Karpas-422 (cell line): ENCODE data around the gene SRP72. TPM values are rescaled to one million over a fixed set of nuclear protein-coding genes. Genes with fewer than 3 reads are reported as not detected.
A peak's percentile ranks its signal among the peaks of the same experiment; 100 is the strongest.

Experiments
- DNase-seq: peaks from one replicate; pipeline ENCODE4 v3.0.0-alpha.2; 2015
- H2AFZ ChIP-seq: fragments of 200-600 bp; sonication (generic); 2 replicates; pipeline ENCODE4 v1.6.1; 2014; ENCODE audit warnings: antibody characterized with exemption, low read length, mixed read lengths
- H3K27ac ChIP-seq: fragments of 200-600 bp; sonication (generic); 2 replicates; pipeline ENCODE4 v1.5.1; 2014; ENCODE audit warnings: mild to moderate bottlenecking, low read length, moderate library complexity
- H3K27me3 ChIP-seq: fragments of 200-600 bp; sonication (generic); 2 replicates; pipeline ENCODE4 v1.6.1; 2014; ENCODE audit warnings: low read length, mixed read lengths
- H3K36me3 ChIP-seq: fragments of 200-600 bp; sonication (generic); 2 replicates; pipeline ENCODE4 v1.6.1; 2014; ENCODE audit warnings: low read length, mixed read lengths; ENCODE audit not compliant: insufficient read depth
- H3K4me1 ChIP-seq: fragments of 200-600 bp; sonication (generic); 2 replicates; pipeline ENCODE4 v1.6.1; 2014; ENCODE audit warnings: mild to moderate bottlenecking, low read length, mixed read lengths
- H3K4me2 ChIP-seq: fragments of 200-600 bp; sonication (generic); 2 replicates; pipeline ENCODE4 v1.6.1; 2014; ENCODE audit warnings: low read length, low read depth, mild to moderate bottlenecking; ENCODE audit not compliant: poor library complexity, severe bottlenecking
- H3K4me3 ChIP-seq: fragments of 200-600 bp; sonication (generic); 2 replicates; pipeline ENCODE4 v1.5.1; 2014; ENCODE audit warnings: mild to moderate bottlenecking, antibody characterized with exemption, low read length, mixed read lengths
- H3K79me2 ChIP-seq: fragments of 200-600 bp; sonication (generic); 2 replicates; pipeline ENCODE4 v1.6.1; 2014; ENCODE audit warnings: mild to moderate bottlenecking, low read length, mixed read lengths
- H3K9ac ChIP-seq: fragments of 200-600 bp; sonication (generic); 2 replicates; pipeline ENCODE4 v1.6.0; 2014; ENCODE audit warnings: low read length
- H3K9me2 ChIP-seq: fragments of 200-600 bp; sonication (generic), shearing (Covaris generic); replicated peaks from 2 replicates; pipeline ENCODE4 v1.6.0; 2014; ENCODE audit warnings: mild to moderate bottlenecking, low read length, moderate library complexity; ENCODE audit not compliant: insufficient read depth
- H3K9me3 ChIP-seq: fragments of 300-700, 200-600 bp; sonication (generic); 2 replicates; pipeline ENCODE4 v1.6.1; 2014; ENCODE audit warnings: low read length, mixed read lengths
- H4K20me1 ChIP-seq: fragments of 200-600 bp; sonication (generic); 2 replicates; pipeline ENCODE4 v1.6.1; 2014; ENCODE audit warnings: mild to moderate bottlenecking, antibody characterized with exemption, low read length, low read depth; ENCODE audit not compliant: insufficient read depth
- total RNA-seq: library from RNA; depleted of rRNA; stranded (reverse); fragments of >200 nt; shearing (Covaris generic); gene quantifications from 2 replicates; pipeline ENCODE4 v1.2.3, GENCODE V29; 2014; ENCODE audit warnings: low replicate concordance; rRNA removed

SRP72 gene
- total RNA-seq, 1 experiment from 2014 or later = 82.4 TPM

DNA sequence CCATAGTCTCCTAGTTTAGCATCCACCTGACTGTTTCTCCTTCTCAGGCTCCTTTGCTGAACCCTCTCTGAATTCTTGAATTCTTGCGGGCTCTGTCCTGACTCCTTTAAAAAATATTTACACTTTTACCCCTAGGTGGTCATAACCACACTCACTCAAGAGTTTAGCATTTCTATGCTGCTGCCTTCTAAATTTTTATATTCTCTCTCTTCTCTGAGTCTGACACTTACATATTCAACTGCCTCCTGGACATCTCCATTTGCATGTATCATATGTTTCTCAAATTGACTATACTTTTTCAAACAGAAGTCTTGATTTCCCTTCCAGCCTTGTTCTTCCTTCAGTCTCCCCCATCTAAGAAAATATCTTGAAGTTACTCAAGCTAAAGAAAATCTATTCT lies 69.7 kb downstream of the SRP72 start:
- Histone ChIP-seq H3K79me2 (no peaks in the 10 kb centered on the region), H3K4me1 (no peaks in the 10 kb centered on the region), H4K20me1 (no peaks in the 10 kb centered on the region), H3K9ac (no peak overlapping the region), H3K9me3 (no peaks in the 10 kb centered on the region), H3K4me3 (no peak overlapping the region), H2AFZ (no peak overlapping the region), H3K4me2 (no peak overlapping the region), H3K9me2 (no peaks in the 10 kb centered on the region), H3K36me3 (no peaks in the 10 kb centered on the region), H3K27ac (no peak overlapping the region), H3K27me3 (no peaks in the 10 kb centered on the region)
- DNase-seq = no peak

- no peak overlapping the region for H3K4me2 ChIP-seq
- H3K9me3 ChIP-seq = no peaks in the 10 kb centered on the region
- DNase-seq = no peak
- H3K4me1 ChIP-seq = peaks cover 4% of the 10 kb centered on the region
- H4K20me1 ChIP-seq = no peaks in the 10 kb centered on the region
- H3K27ac ChIP-seq = no peak overlapping the region
- H3K4me3 ChIP-seq = no peak overlapping the region
- no peak overlapping the region for H3K9ac ChIP-seq
- no peaks in the 10 kb centered on the region for H3K27me3 ChIP-seq
- no peaks in the 10 kb centered on the region for H3K9me2 ChIP-seq
- no peak overlapping the region for H2AFZ ChIP-seq
- H3K79me2 ChIP-seq = no peaks in the 10 kb centered on the region
- H3K36me3 ChIP-seq = no peaks in the 10 kb centered on the region
These were observed 73.4 kb downstream of the SRP72 start for GRCh38 chr4:56540826-56541225.

- H2AFZ ChIP-seq = no peak overlapping the region
- H3K4me3 ChIP-seq = peak overlapping the region; percentile 32; the same call in 1 of the 2 replicates
- no peaks in the 10 kb centered on the region for H3K27me3 ChIP-seq
These were observed 77.2 kb downstream of the SRP72 start for GRCh38 chr4:56544573-56545131.

DNA sequence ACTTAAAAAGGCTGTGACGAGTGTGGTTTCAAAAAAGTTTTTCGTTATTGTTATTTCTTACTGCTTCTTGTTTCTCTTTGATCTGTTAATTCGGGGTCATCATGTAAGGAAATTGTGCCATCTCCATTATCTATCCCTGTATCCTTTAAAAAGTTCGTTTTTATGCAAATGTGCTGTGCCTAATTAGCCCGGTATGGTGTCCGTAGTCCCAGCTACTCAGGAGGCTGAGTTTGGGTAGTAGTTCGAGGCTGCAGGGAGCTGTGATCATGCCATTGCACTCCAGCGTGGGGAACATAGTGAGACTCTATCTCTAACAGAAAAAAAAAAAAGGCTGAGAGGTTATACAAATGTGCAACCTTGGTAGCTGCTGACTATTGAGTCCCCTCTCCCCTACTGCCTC lies 83.2 kb downstream of the SRP72 start:
- no peaks in the 10 kb centered on the region for H3K9me3 ChIP-seq
- no peak overlapping the region for H3K4me3 ChIP-seq
- no peak overlapping the region for H2AFZ ChIP-seq
- DNase-seq = no peak
- H3K9me2 ChIP-seq = no peaks in the 10 kb centered on the region
- no peak overlapping the region for H3K9ac ChIP-seq
- H3K36me3 ChIP-seq = no peaks in the 10 kb centered on the region
- H3K79me2 ChIP-seq = no peaks in the 10 kb centered on the region
- H3K27me3 ChIP-seq = no peaks in the 10 kb centered on the region
- H3K27ac ChIP-seq = no peak overlapping the region
- H4K20me1 ChIP-seq = no peaks in the 10 kb centered on the region
- no peaks in the 10 kb centered on the region for H3K4me1 ChIP-seq
- H3K4me2 ChIP-seq = no peak overlapping the region

More at GRCh38 chr4:56544573-56545131, 77.2 kb downstream of the SRP72 start:
- DNase-seq = peak; percentile 90
- H3K4me2 ChIP-seq = peak overlapping the region; percentile 47
- H4K20me1 ChIP-seq = no peaks in the 10 kb centered on the region
- no peaks in the 10 kb centered on the region for H3K36me3 ChIP-seq
- H3K27ac ChIP-seq = no peak overlapping the region
- peaks cover 4% of the 10 kb centered on the region for H3K4me1 ChIP-seq
- no peaks in the 10 kb centered on the region for H3K9me2 ChIP-seq
- no peaks in the 10 kb centered on the region for H3K9me3 ChIP-seq
- H3K9ac ChIP-seq = no peak overlapping the region
- no peaks in the 10 kb centered on the region for H3K79me2 ChIP-seq

- Histone ChIP-seq H3K4me2 (no peak overlapping the region), H4K20me1 (no peaks in the 10 kb centered on the region), H3K9ac (no peak overlapping the region), H3K9me2 (no peaks in the 10 kb centered on the region), H3K4me3 (no peak overlapping the region), H3K27ac (no peak overlapping the region), H3K4me1 (no peaks in the 10 kb centered on the region), H3K36me3 (no peaks in the 10 kb centered on the region), H3K79me2 (no peaks in the 10 kb centered on the region), H2AFZ (no peak overlapping the region), H3K9me3 (no peaks in the 10 kb centered on the region), H3K27me3 (no peaks in the 10 kb centered on the region)
- no peak for DNase-seq
These were observed 84.1 kb downstream of the SRP72 start for GRCh38 chr4:56551516-56551915.

DNA sequence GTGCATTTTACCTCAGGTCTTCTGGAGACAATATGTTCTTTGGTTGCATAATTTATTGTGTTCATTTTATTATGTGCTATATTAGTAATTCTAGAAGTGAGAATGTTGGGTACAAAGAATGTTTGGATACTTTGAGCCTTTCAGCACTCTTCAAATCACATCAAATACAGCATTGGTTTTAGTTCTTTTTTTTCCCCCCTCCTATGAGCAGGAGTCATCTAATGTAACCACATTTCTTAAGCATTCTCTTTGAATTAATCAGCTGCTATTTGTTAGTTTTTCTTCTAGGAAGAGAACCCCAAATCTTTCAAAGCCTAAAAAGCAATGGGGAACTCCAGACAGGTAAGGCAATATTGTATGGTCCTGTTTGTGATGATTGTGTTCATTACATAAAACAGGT lies 84.9 kb downstream of the SRP72 start:
- H3K79me2 ChIP-seq = no peaks in the 10 kb centered on the region
- H3K4me3 ChIP-seq = no peak overlapping the region
- no peak overlapping the region for H2AFZ ChIP-seq
- DNase-seq = no peak
- no peaks in the 10 kb centered on the region for H3K9me3 ChIP-seq
- H3K4me1 ChIP-seq = no peaks in the 10 kb centered on the region
- no peaks in the 10 kb centered on the region for H3K27me3 ChIP-seq
- no peak overlapping the region for H3K9ac ChIP-seq
- H3K36me3 ChIP-seq = no peaks in the 10 kb centered on the region
- no peaks in the 10 kb centered on the region for H4K20me1 ChIP-seq
- H3K27ac ChIP-seq = no peak overlapping the region
- no peaks in the 10 kb centered on the region for H3K9me2 ChIP-seq
- H3K4me2 ChIP-seq = no peak overlapping the region

Other genes with a start within 250 kb of the SRP72 start
- 13.3 and 42.2 TPM in 2 replicates for gene AASDH, start 80.1 kb upstream of the SRP72 start, total RNA-seq
- 34.1 and 44.9 TPM in 2 replicates for gene PPAT, start 32.0 kb upstream of the SRP72 start, total RNA-seq
- 81.8 and 155 TPM in 2 replicates for gene PAICS, start 31.4 kb upstream of the SRP72 start, total RNA-seq
- gene ARL9, start 38.2 kb downstream of the SRP72 start, total RNA-seq = not detected in 2 replicates
- not detected in 2 replicates for gene HOPX, start 213.7 kb downstream of the SRP72 start, total RNA-seq